ENCODE data around the gene TSPAN10. TPM values are rescaled to one million over a fixed set of nuclear protein-coding genes. Genes with fewer than 3 reads are reported as not detected.

Gene TSPAN10
- total and polyA plus RNA-seq, 2 of the 8 experiments (the other 6 are each of a cell fraction or from before 2014, with no cell fraction given), result 0.99 to 1.1 TPM

DNA sequence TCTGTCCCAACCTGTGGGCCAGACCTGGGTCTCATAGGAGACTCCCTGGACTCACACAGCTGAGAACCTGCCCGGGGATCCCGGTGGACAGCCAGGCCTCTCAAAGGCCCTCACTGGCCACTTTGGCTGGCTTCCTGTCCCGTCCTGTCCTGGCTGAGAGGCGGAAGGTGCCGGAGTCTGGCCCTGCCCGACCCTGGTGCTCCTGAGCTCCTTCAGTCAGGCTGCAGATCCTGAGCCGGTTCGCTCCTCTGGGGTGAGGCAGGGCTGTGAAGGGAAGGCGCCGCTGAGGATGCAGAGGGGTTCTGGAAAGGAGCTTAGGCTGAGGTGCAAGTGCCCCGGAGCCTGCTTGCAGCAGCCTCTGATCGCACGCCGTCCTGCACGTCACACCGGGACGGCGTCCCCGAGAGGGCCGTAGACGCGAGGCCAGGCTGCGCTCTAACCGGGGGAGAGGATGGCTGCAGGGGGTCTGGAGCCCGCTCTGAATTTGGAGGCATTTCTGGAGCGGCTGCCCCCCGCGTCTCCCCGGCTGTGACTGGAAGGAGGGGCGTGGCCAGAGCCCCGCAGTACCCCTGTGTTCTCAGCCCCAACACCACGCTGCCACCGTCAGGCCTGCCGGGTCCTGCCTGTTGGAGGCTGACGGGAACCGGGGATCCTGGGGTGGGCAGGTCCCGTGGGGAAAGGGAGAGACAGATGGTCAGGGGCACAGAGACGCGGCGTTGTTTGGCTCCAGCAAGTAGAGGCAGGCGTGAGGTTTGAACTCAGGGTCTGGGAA is 51.0 kb downstream of the TSPAN10 start:
- Histone ChIP-seq H3K9ac (replicated peaks in 1 of 4; ENCODE audit: extremely low read depth in 1 of 4, low read depth in 3 of 4, low read length in 3 of 4) (no peak overlapping the region), H2AK5ac (ENCODE audit: low read depth, low read length) (no peak overlapping the region)
- TF ChIP-seq TAF7 (optimal IDR thresholded peaks at IDR 0.05; ENCODE audit: borderline replicate concordance, low read depth, low read length) (no peak), GABPA (IDR thresholded peaks at IDR 0.05; ENCODE audit: borderline replicate concordance, insufficient read depth, low read length) (no peak), CEBPB (IDR thresholded peaks at IDR 0.05; ENCODE audit: low read depth, low read length) (no peak), NANOG (IDR thresholded peaks at IDR 0.05; ENCODE audit: insufficient read depth, low read depth, low read length, poor library complexity, severe bottlenecking) (no peak), EP300 (IDR thresholded peaks at IDR 0.05; ENCODE audit: borderline replicate concordance in 1 of 2, low read depth in 2 of 2, low read length in 2 of 2) (no peak), KDM5A (IDR thresholded peaks at IDR 0.05; ENCODE audit: low read length) (no peak), NRF1 (IDR thresholded peaks at IDR 0.05; ENCODE audit: low read depth, low read length) (no peak), MAFK (IDR thresholded peaks at IDR 0.05; ENCODE audit: low read depth, low read length) (no peak)

More for the DNA sequence above, 51.0 kb downstream of the TSPAN10 start:
- H3K27me3 ChIP-seq (replicated peaks in 1 of 4; ENCODE audit: control insufficient read depth in 3 of 4, extremely low read depth in 1 of 4, insufficient read depth in 3 of 4, low read length in 3 of 4), result no peaks in the 10 kb centered on the region
- no peaks in the 10 kb centered on the region for H3K9me3 ChIP-seq (ENCODE audit: insufficient read depth in 2 of 2, low read depth in 1 of 2, low read length in 1 of 2)
- H2BK15ac ChIP-seq (ENCODE audit: low read length), result no peak overlapping the region
- peaks cover 2 to 45% (median 19%) of the 10 kb centered on the region in 4 experiments; a peak in 6 of 8 replicates for H3K36me3 ChIP-seq (ENCODE audit: control insufficient read depth in 2 of 4, insufficient read depth in 4 of 4, low read length in 3 of 4)
- no peak overlapping the region for H2BK12ac ChIP-seq (ENCODE audit: low read depth, low read length)
- no peak overlapping the region for H3K23ac ChIP-seq (ENCODE audit: insufficient read length)
- FAIRE-seq (no peak), DNase-seq (ENCODE audit: low read depth in 1 of 2, low spot score in 2 of 2) (no peak)
- no peak overlapping the region for H3K56ac ChIP-seq (replicated peaks; ENCODE audit: insufficient read length, low read depth, low read length)
- H3K18ac ChIP-seq (ENCODE audit: extremely low read depth, low read length), result no peak overlapping the region
- peaks cover 9% of the 10 kb centered on the region for H3K23me2 ChIP-seq (ENCODE audit: low read depth, low read length)
- H3K4ac ChIP-seq (replicated peaks; ENCODE audit: insufficient read length, low read depth, low read length), result no peak overlapping the region
- H3K79me2 ChIP-seq (ENCODE audit: control insufficient read depth in 1 of 2, insufficient read depth in 2 of 2, low read length in 2 of 2), result peaks cover 0 to 25% of the 10 kb centered on the region in 2 experiments; a peak in 2 of 4 replicates
- ChIA-PET POLR2A (ENCODE audit: partially characterized antibody) (interaction anchor here (1.1 to 28.4 kb wide), 3 partner anchors 7 to 21 kb away, joined by 3 to 436 read pairs (median 100); partner anchors contain the start of genes MRPL12 and SLC25A10), CTCF (ENCODE audit: partially characterized antibody) (interaction anchor here (0.6 to 0.9 kb wide), 2 partner anchors 20 to 139 kb away, joined by 3 read pairs; no protein-coding TSS in a partner anchor)
- H2AFZ ChIP-seq (ENCODE audit: low read length), result no peak overlapping the region
- H3K4me3 ChIP-seq (ENCODE audit: extremely low read depth in 1 of 4, insufficient read depth in 2 of 4, low read depth in 3 of 4, low read length in 4 of 4), result no peak overlapping the region
- H3K4me1 ChIP-seq (replicated peaks in 1 of 4; ENCODE audit: control insufficient read depth in 3 of 4, insufficient read depth in 4 of 4, low read length in 3 of 4), result peaks cover 3 to 8% (median 5%) of the 10 kb centered on the region in 4 experiments; a peak in 5 of 7 replicates
- H3K4me2 ChIP-seq (ENCODE audit: insufficient read depth in 1 of 2, low read depth in 2 of 2, low read length in 2 of 2), result no peak overlapping the region
- H4K8ac ChIP-seq (ENCODE audit: extremely low read depth, insufficient read depth, low read length), result no peak overlapping the region
- no peak overlapping the region for H2BK5ac ChIP-seq (ENCODE audit: low read depth, low read length)
- peaks cover 9% of the 10 kb centered on the region for H3K79me1 ChIP-seq (ENCODE audit: low read depth, low read length)
- peaks cover 0 to 30% of the 10 kb centered on the region in 2 experiments for H4K20me1 ChIP-seq (replicated peaks in 1 of 2; ENCODE audit: control insufficient read depth in 1 of 2, insufficient read depth in 2 of 2, low read length in 2 of 2)
- H2BK120ac ChIP-seq (replicated peaks; ENCODE audit: low read depth, low read length), result no peak overlapping the region
- no peak overlapping the region for H3K14ac ChIP-seq (ENCODE audit: insufficient read length)
- no peak overlapping the region for H4K5ac ChIP-seq (ENCODE audit: insufficient read length, low read depth, low read length)
- 95% methylated on average over 31 of the region's 41 CpGs; no CpG with 5 or more reads in 1 of the 2 experiments for WGBS, 2 experiments (ENCODE audit: extremely low coverage in 1 of 2, insufficient coverage in 1 of 2, insufficient read length in 1 of 2, insufficient replicate concordance in 2 of 2, low coverage in 1 of 2, low lambda C conversion rate in 2 of 2, missing lambda C conversion rate in 1 of 2)
- H3K27ac ChIP-seq (ENCODE audit: low read depth, low read length), result no peak overlapping the region
- no peak overlapping the region for H2BK20ac ChIP-seq (ENCODE audit: low read length)
- no peak overlapping the region for H4K91ac ChIP-seq (replicated peaks; ENCODE audit: insufficient read length, low read length)

Measured in H1 (cell line).